DND-41 (cell line): ENCODE measurements around the gene POMGNT2.

Experiments used
- ATAC-seq: fragments of 200-7000 bp; cut with Tn5 transposase; 3 replicates; pipeline ENCODE4 v1.9.1; 2021; ENCODE audit warnings: low read depth; ENCODE audit not compliant: insufficient read depth
- DNase-seq: peaks from one replicate; pipeline ENCODE4 v3.0.0-alpha.2; 2020
- H2AFZ ChIP-seq: 2 replicates; pipeline ENCODE4 v1.6.0; 2012; ENCODE audit warnings: low read depth, low read length
- H3K27ac ChIP-seq: 2 replicates; pipeline ENCODE4 v1.5.1; 2012; ENCODE audit warnings: low read length, inconsistent platforms
- H3K27me3 ChIP-seq: fragments of 200-600 bp; sonication (generic); 2 replicates; pipeline ENCODE4 v1.6.0; 2012; ENCODE audit warnings: low read length, mild to moderate bottlenecking, inconsistent platforms; ENCODE audit not compliant: insufficient read depth, poor library complexity
- H3K36me3 ChIP-seq: 2 replicates; pipeline ENCODE4 v1.5.1; 2012; ENCODE audit warnings: low read length, inconsistent platforms; ENCODE audit not compliant: insufficient read depth
- H3K4me1 ChIP-seq: 2 replicates; pipeline ENCODE4 v1.5.1; 2012; ENCODE audit warnings: mild to moderate bottlenecking, low read length; ENCODE audit not compliant: insufficient read depth
- H3K4me2 ChIP-seq: 2 replicates; pipeline ENCODE4 v1.6.0; 2012; ENCODE audit warnings: mild to moderate bottlenecking, moderate library complexity, low read length, inconsistent platforms; ENCODE audit not compliant: insufficient read depth
- H3K4me3 ChIP-seq, 2 experiments: fragments of 200-600 bp in 1 of 2; shearing (Covaris generic) in 1 of 2; 2 replicates each; pipeline ENCODE4 v1.5.1; 2012 to 2016; ENCODE audit warnings: inconsistent platforms in 2 of 2, low read length in 2 of 2, mild to moderate bottlenecking in 2 of 2, low read depth in 1 of 2, moderate library complexity in 1 of 2
- H3K79me2 ChIP-seq: 2 replicates; pipeline ENCODE4 v1.6.0; 2012; ENCODE audit warnings: low read length, inconsistent platforms; ENCODE audit not compliant: insufficient read depth
- H3K9ac ChIP-seq: 2 replicates; pipeline ENCODE4 v1.6.0; 2012; ENCODE audit warnings: low read depth, mild to moderate bottlenecking, inconsistent platforms, low read length, moderate library complexity
- H3K9me3 ChIP-seq: 2 replicates; pipeline ENCODE4 v1.5.1; 2012; ENCODE audit warnings: low read length, moderate library complexity, mild to moderate bottlenecking, inconsistent platforms; ENCODE audit not compliant: insufficient read depth, severe bottlenecking
- H4K20me1 ChIP-seq: 2 replicates; pipeline ENCODE4 v1.6.0; 2012; ENCODE audit warnings: low read length; ENCODE audit not compliant: insufficient read depth
- EZH2 ChIP-seq: IDR thresholded peaks from 3 replicates; pipeline ENCODE4 v1.6.1; 2012; ENCODE audit warnings: borderline replicate concordance, low read depth, mild to moderate bottlenecking, moderate library complexity, low read length, inconsistent platforms; ENCODE audit not compliant: severe bottlenecking
- TF ChIP-seq, protein P1 (sequence below): IDR thresholded peaks from 2 replicates; pipeline ENCODE4 v1.5.1; 2012; ENCODE audit warnings: borderline replicate concordance, low read length, moderate library complexity, mild to moderate bottlenecking; ENCODE audit not compliant: poor library complexity, severe bottlenecking; ENCODE audit errors: extremely low read depth

POMGNT2 gene

DNA sequence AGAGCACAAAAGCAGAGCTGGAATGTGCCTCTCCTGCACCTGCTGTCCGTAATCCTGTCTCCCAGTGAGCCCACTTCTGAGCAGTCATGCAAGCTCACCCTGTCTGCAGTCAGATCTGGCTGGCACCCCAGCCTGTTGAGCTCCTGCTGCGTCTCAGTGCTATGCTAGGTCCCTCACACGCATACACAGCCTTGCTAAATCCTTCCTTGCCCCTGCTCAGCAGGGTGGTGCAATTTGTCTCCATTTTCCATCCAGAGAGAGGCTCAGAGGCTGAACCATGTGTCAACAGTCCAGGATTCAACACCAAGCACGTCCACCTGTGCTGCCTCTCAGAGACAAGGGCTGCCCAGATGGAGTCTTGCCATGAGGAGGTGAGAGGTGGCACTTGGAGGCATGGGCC lies 11.0 kb downstream of the POMGNT2 start:
- Histone ChIP-seq H3K4me3 (no peak overlapping the region), H4K20me1 (peaks cover 48% of the 10 kb centered on the region), H3K79me2 (peaks cover 34% of the 10 kb centered on the region), H3K9ac (no peak overlapping the region), H3K27me3 (no peaks in the 10 kb centered on the region), H3K36me3 (no peaks in the 10 kb centered on the region), H3K27ac (no peak overlapping the region), H2AFZ (no peak overlapping the region), H3K4me2 (no peak overlapping the region), H3K9me3 (no peaks in the 10 kb centered on the region), H3K4me1 (no peaks in the 10 kb centered on the region)
- DNase-seq (no peak), ATAC-seq (no peak)
- TF ChIP-seq, protein P1, sequence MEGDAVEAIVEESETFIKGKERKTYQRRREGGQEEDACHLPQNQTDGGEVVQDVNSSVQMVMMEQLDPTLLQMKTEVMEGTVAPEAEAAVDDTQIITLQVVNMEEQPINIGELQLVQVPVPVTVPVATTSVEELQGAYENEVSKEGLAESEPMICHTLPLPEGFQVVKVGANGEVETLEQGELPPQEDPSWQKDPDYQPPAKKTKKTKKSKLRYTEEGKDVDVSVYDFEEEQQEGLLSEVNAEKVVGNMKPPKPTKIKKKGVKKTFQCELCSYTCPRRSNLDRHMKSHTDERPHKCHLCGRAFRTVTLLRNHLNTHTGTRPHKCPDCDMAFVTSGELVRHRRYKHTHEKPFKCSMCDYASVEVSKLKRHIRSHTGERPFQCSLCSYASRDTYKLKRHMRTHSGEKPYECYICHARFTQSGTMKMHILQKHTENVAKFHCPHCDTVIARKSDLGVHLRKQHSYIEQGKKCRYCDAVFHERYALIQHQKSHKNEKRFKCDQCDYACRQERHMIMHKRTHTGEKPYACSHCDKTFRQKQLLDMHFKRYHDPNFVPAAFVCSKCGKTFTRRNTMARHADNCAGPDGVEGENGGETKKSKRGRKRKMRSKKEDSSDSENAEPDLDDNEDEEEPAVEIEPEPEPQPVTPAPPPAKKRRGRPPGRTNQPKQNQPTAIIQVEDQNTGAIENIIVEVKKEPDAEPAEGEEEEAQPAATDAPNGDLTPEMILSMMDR = no peak
- no peak for TF ChIP-seq EZH2

DNA sequence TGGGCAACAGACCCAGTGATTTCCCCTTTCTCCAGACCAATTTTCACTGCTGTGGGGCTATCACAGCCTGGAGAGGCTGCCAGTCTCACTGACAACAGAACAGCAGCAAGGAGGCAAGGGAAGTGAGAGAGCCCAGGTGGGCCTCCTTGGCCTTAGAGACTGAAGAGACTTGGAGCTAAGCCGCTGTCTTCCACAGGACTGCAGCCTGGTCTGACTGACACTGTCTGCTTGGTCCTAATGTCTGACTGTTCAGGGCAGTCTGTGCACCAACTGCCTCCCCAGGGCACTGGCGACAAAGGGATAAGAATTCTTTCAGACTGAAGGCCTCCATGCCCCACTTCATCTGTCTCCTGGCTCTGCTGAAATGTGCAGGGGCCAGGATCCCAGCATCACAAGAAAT lies 11.5 kb downstream of the POMGNT2 start:
- Histone ChIP-seq H3K9ac (no peak overlapping the region), H3K4me1 (no peaks in the 10 kb centered on the region), H3K27ac (no peak overlapping the region), H3K36me3 (no peaks in the 10 kb centered on the region), H3K4me3 (no peak overlapping the region), H3K79me2 (peaks cover 31% of the 10 kb centered on the region), H4K20me1 (peaks cover 45% of the 10 kb centered on the region), H3K9me3 (no peaks in the 10 kb centered on the region), H2AFZ (no peak overlapping the region), H3K4me2 (no peak overlapping the region), H3K27me3 (no peaks in the 10 kb centered on the region)
- no peak for DNase-seq
- ATAC-seq = no peak
- TF ChIP-seq, protein P1 = no peak
- no peak for TF ChIP-seq EZH2

DNA sequence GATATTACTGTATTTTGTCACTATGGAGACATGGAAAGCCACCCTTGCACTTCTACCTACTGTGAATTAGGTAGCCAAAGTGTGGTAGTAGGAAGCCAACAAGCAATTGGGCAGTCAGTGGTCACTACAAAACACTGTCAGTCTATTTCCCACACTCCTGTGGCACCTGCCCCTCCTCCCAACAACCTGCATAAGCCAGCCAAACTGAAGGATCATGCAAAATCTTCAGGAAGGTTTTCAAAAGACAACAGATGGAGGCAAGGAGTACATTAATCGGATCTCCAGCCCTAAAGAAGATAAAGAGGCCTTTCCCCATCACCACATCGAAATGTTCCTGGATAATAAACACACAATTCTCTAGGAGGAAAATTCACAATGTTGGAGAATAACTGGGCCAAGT lies 11.9 kb downstream of the POMGNT2 start:
- H2AFZ ChIP-seq = no peak overlapping the region
- DNase-seq = no peak
- no peak for ATAC-seq
- H3K27me3 ChIP-seq = no peaks in the 10 kb centered on the region
- TF ChIP-seq EZH2 = no peak
- TF ChIP-seq, protein P1 = no peak
- no peaks in the 10 kb centered on the region for H3K36me3 ChIP-seq
- no peak overlapping the region for H3K4me2 ChIP-seq
- no peaks in the 10 kb centered on the region for H3K4me1 ChIP-seq
- peaks cover 44% of the 10 kb centered on the region for H4K20me1 ChIP-seq
- no peak overlapping the region for H3K9ac ChIP-seq
- no peaks in the 10 kb centered on the region for H3K9me3 ChIP-seq
- H3K27ac ChIP-seq = no peak overlapping the region
- no peak overlapping the region for H3K4me3 ChIP-seq
- peaks cover 28% of the 10 kb centered on the region for H3K79me2 ChIP-seq

DNA sequence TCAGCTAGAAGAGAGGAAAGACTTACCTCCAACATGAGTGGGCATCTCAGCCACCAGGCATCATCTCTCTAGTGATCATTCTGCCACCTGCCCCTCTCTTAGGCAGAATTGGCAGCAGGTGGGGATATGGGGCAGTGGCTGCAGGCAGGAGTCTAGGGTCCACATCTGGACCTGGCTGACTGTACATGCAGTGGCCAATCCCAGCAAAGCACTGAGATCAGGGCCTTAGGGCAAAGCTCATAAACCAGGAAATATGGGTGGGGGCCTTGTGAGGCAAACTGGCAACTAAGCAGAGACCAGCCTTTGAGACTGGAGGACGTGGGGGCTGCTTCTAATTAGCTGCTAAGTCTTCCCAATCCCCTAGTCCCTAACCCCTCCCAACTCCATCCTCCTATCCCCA lies 12.9 kb downstream of the POMGNT2 start:
- no peak overlapping the region for H3K9ac ChIP-seq
- H3K27ac ChIP-seq = no peak overlapping the region
- H3K4me2 ChIP-seq = no peak overlapping the region
- no peak for TF ChIP-seq EZH2
- TF ChIP-seq, protein P1 = no peak
- no peak overlapping the region for H3K4me3 ChIP-seq
- H3K27me3 ChIP-seq = no peaks in the 10 kb centered on the region
- no peak for DNase-seq
- H3K4me1 ChIP-seq = no peaks in the 10 kb centered on the region
- H2AFZ ChIP-seq = no peak overlapping the region
- H3K9me3 ChIP-seq = no peaks in the 10 kb centered on the region
- H3K36me3 ChIP-seq = peaks cover 4% of the 10 kb centered on the region; the same call in 1 of the 2 replicates
- H4K20me1 ChIP-seq = peaks cover 50% of the 10 kb centered on the region
- no peak for ATAC-seq
- H3K79me2 ChIP-seq = peaks cover 28% of the 10 kb centered on the region
